HG03066 (cell line): ENCODE data around the gene ZNF621.
A peak's percentile ranks its signal among the peaks of the same experiment; 100 is the strongest.

Experiments
- ATAC-seq: cut with Tn5 transposase; IDR thresholded peaks from one replicate; pipeline ENCODE4 v1.9.1; 2021; ENCODE audit warnings: low read depth; ENCODE audit not compliant: unreplicated experiment

ZNF621 gene

DNA sequence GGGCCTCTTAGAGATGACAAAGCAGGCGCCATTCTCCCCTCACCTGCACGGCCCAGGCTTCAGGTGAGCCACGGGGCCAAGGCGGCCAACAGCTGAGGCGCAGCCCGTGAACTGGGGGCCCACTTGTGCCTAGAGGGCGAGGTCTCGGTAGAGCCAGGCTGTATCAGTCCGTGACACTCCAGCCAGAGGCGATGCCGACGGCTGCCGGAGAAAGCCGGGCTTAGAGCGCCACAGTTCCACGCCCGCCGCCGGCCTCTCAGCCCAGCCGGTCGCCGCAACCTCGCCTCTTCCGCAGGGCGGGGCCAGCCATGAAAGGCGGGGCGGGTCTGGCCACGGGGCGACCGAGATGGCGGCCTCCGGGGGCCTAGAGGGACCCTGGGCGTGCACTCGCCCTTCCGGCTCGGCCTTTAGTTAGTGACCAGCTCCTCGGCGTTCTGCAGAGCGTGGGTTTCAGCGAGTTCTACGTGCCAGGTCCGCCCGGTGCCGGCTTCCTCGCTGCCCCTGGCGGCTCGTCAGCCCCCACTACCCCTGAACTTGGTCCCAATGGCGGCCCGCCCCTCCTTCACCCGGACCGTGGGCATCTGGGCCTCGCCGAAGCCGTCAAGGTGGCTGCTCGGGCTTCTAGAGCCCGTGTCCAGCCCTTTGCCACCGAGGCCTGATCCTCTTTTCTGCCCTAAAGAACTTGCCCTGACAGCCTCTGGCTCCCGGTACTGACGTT is at the start of gene ZNF621:
TSS of gene ZNF621 (plus strand) at position 393 of the 718 bp plus-strand sequence. CDS start 881 bp downstream, outside the sequence.
- peak; percentile 97 for ATAC-seq

DNA sequence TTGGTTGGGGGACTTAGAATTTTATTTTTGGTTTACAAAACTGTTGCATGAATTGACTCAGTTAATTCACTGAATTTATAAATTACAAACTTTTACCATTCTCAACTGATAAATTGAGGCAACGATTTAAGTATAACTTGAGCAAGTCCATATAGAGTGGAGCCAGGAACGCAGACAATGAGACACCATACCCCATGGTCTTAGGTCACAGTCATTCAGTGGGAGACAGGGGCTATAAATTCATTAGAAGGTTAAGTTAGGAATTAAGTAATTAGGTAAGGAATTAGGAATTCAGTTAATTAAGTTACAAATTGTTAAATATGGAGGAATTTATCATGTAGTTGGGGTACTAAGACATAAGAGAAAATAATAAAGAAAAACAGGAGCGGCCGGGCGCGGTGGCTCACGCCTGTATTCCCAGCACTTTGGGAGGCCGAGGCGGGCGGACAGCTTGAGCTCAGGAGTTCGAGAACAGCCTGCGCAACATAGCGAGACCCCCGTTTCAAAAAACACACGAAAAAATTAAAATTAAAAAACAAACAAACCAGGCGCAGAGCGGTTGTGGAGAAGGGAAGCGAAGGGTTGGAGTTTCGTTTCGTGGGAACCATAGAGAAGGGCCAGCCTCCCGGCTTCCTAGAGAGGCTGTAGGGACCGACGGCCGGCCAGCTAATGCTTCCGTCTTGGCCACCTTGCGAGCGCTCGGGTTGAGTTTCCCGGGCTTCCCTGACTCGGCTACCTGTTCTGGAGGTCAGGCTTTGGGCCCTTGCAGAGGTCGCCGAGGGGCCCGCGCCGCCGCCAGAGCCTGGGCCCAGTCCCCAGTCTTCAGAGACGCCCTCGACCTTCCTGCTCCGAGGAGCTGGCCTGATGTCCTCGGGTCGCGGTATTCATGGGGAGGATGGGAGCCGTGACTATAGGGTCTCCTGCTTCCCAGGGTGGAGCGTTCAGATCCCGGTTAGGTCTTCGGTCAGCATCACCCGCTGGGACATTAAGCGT is 48.0 kb upstream of the ZNF621 start, which contains the start of gene ZNF619:
TSS of gene ZNF619 (plus strand) at position 645 of the 993 bp plus-strand sequence. CDS start 858 bp downstream, outside the sequence.
- ATAC-seq: peak; percentile 80

DNA sequence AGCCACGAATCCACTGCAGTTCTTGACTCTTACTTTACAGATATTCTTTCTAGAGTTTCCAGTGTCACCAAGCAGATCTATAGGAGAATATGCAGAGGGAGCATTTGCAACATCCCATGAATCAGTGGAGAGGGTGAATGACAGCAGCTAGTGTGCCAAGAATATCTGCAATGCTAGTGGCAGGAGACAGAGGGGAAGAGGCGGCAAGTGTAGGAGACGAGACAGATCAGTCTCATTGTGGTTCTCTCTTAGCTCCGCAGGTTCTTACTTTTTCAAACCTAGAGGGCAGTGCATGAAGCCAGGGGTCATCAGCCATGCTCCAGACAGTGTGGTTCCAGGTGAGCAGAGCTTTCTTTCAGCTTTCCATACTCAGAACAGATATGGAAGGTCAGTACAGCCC is 47.1 kb upstream of the ZNF621 start:
- ATAC-seq: no peak

DNA sequence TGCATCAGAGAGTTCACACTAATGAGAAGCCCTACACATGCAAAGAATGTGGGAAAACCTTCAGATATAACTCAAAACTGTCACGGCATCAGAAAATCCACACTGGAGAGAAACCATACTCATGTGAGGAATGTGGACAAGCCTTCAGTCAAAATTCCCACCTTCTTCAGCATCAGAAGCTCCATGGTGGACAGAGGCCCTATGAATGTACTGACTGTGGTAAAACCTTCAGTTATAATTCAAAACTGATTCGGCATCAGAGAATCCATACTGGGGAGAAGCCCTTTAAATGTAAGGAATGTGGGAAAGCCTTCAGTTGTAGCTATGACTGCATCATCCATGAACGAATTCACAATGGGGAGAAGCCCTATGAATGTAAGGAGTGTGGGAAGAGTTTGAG is 37.6 kb upstream of the ZNF621 start:
- no peak for ATAC-seq

DNA sequence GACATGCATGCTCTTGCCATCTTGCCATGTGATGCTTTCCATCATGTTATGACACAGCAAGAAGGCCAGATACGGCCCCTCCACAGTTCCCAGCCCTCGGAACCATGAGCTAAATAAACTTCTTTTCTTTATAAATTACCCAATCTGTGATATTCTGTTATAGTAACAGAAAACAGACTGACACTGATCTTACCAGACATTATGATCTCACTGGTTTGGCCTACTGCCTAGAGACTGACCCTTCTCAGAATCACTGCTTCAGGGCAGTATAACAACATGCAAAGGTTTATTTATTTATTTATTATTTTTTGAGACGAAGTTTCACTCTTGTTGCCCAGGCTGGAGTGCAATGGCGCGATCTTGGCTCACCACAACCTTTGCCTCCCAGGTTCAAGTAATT is 33.8 kb upstream of the ZNF621 start:
- no peak for ATAC-seq

DNA sequence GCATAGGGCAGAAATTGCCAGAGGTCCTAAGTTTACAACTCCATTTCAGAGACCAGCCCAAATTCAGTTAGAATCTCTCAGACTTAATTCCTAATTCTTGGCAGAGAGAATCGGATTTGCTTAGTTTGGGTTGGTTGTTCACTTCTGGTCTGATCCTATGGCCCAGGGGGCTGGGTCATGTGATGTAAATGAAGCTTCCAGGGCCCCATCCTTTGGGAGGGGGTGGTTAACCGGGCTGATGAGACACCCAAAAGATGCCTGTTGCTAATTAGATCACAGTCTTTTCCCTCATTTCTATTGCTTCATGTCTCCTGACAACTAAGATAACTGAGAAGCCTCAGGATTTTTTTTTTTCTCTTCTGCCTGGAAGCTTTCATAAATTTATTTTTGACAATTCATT is 30.1 kb upstream of the ZNF621 start:
- no peak for ATAC-seq

DNA sequence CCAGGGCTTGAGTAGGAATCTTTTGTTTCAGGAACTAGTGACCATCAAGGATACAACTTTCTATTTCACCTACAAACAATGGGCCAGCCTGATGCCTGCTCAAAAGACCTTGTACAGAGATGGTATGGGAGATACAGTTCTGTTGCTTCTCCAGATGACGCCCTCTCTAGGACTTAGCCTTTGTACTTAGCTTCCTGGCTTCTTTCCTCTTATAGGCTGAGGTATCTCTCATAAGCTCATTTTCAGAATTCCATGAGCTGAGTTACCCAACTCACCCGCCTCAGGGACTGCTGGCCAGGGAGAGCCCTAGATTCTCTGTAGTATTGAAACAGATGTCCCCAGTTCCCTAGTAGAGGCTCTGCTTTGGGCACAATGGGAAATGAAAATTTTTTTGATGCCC is 27.5 kb upstream of the ZNF621 start:
- no peak for ATAC-seq

DNA sequence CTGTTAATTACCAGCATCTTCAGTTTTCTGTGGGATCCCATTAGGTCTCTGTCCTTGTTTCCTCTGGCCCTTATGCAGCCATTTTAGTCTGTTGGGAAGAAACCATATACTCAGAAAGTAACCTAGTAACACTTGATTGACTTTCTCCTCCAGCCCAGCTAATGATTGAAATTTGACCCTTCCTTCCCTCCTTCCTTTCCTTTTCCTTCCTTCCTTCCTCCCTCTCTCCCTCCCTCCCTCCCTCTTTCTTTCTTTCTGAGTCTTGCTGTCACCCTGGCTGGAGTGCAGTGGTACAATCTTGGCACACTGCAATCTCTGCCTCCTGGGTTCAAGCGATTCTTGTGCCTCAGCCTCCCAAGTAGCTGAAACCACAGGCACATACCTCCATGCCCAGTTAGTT is 24.8 kb upstream of the ZNF621 start:
- ATAC-seq: no peak

DNA sequence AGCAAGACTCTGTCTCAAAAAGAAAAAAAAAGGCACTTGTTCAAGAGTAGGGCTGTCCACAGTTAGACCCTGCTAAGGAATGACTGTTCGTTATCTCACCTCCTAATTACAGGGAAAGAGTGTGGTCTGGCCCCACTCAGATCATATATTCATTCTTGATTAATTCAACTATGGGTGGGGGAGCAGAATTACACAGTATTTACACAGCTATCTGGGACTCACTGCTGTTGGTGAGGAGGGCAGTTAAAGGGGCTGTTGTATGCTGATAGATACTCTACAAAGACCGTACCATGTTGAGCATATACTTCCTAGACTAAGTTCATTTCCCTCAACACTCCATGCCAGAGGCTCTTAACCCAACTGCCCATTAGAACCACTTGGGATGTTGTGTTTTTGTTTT is 22.7 kb upstream of the ZNF621 start:
- ATAC-seq: no peak

DNA sequence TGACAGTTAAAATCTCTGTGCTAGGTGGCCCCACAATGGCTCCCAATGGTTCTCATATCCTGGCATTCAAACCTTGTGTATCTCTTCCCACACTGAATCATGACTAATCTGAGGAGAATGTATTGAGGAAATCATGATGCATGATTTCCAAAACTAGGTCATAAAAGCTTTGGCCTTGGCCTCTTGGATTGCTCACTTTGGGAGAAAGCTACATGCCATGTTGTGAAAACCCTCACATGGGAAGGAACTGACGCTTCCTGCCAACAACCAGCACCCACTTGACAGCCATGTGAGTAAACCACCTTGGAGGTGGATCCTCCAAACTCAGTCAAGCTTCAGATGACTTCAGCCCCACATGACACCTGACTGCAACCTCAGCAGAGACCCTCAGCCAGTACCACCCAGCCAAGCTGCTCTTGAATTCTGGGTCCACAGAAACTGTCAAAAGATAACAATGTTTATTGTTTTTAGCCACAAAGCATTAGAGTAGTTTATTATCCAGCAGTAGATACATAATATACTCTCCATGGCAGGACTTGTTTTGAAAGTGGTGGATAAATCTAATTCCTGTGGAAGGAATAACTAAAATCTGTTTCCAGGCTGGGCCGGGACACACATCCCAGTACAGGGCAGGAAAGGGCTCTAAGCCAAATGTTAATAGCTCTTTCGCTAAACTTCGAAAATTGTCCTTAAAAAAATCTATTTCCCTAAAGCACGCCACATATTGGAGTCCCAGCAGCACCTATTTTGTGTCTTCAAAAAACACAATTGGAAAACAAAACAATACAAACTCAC is 19.9 kb upstream of the ZNF621 start:
- no peak for ATAC-seq

DNA sequence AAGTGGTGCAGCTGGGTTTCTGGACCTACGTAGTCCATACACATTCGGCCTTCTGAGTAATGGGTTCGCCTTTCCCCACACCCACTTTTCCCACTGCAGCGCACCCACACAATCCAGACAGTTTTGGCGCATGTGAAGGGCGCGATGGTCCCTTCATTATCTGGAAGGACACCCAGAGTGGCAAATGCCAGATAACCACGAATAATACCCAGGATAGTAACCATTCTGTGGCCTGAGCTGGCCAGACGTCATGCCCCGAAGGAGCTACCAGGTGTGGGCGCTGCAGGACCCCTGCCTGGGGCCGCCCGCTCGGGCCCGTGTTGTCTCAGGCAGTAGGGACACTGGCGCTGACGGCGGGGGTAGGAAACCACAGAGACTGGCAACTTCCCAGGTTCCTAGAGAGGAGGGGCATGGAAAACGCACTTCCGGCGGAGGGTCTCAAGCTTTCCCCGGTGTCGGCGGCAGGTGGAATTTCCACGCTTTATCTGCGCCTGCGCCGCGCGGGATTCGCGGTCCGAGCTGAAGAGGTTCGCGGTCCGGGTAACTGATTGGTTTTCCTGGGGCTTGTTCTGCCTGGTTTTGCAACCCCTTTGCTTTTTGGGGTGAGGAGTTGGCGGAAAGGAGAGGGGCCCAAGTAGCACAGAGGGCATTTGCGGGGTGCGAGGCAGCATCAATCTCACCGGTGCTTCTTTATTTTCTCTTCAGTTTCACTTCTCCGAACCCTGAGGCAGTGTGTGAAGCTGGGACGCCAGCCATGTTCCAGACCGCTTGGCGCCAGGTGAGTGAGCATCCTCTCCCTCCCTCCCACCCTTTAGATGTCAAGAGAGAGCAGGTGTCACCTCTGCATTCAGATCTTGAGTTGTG is 18.9 kb upstream of the ZNF621 start, which contains the start of gene ZNF620:
TSS of gene ZNF620 (plus strand) at position 441 of the 864 bp plus-strand sequence. CDS start at position 755, 314 bp downstream.
- ATAC-seq: peak; percentile 81

DNA sequence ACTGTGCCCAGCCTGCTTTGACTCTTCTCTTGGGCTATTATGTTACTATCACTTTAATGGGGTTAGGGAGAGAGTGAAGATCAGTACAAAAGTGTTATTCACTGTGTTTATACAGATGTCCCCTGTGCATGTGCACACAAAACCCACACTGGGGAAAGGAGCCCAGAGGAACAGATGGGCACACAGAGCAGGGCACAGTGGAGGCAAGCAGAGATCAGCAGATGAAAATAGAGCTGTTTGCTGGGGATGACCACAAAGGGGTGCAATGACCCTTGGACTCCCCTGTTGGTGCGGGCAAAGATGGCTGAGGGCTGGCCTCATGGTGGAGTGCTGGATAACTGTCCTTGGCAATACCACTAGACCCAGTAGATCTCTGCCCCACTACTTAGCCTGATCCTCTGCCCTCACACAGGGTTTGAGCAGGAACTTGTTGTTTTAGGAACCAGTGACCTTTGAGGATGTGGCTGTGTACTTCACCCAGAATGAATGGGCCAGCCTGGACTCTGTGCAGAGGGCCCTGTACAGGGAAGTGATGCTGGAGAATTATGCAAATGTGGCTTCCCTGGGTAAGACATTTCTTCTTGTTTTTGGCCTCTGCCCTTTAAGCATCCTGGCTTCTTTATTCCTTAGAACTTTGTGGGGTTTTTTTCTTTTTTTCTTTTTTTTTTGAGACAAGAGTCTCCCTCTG is 13.6 kb upstream of the ZNF621 start:
- no peak for ATAC-seq

DNA sequence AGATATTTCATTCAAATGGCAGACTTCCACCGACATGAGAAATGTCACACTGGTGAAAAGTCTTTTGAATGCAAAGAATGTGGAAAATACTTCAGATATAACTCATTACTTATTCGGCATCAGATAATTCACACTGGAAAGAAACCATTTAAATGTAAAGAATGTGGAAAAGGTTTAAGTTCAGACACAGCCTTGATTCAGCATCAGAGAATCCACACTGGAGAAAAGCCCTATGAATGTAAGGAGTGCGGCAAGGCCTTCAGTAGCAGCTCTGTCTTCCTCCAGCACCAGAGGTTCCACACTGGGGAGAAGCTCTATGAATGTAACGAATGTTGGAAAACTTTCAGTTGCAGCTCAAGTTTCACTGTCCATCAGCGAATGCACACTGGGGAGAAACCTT is 8.6 kb upstream of the ZNF621 start:
- ATAC-seq: no peak

DNA sequence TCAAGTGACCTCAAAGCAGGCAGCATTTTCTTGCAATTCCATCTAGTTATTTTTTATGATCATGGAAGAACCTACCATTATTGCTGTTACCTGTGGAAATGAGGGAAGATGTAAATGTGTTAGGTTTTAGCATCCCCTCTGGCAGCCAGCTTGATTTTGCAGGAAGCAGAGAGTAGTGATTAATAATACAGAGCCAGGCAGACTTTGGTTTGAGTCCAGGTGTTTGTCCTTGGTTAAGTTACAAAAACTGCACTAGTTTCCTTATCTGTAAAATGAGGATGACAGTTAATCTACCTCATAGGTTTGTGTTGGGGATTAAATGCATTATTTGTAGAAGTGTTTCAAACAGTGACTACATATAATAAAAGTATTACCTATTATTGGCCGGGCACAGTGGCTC is 6.7 kb upstream of the ZNF621 start:
- ATAC-seq: no peak

DNA sequence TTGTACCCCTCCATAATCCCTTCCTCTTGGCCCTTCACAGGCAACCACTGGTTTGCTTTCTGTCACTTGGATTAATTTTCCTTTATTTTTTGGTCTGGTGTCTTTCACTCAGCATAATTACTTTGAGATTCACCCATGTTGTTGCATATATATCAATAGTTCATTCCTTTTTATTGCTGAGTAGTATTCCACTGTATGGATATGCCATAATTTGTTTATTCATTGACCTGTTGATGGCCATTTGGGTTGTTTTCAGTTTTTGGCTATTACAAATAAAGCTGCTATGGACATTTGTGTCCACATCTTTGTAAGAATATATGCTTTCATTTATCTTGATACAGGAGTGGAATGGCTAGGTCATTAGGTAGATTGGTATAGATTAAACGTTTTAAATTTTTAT is 5.9 kb upstream of the ZNF621 start:
- ATAC-seq: no peak

DNA sequence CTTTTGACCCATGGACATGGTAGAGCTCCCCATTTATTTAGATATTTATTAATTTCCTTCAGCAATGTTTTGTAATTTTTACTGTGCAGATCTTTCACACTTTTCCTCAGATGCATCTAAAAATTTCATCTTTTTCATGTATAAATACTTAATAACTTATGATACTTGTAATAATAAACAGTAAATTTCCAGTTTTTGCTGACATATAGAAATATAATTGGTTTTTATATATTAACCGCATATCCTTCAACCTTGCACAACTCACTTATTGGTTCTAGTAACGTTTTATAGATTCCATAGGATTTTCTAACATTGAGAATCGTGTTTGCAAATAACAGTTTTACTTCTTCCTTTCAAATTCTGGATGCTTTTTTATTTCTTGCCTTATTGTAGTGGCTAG is 3.5 kb upstream of the ZNF621 start:
- ATAC-seq: no peak

DNA sequence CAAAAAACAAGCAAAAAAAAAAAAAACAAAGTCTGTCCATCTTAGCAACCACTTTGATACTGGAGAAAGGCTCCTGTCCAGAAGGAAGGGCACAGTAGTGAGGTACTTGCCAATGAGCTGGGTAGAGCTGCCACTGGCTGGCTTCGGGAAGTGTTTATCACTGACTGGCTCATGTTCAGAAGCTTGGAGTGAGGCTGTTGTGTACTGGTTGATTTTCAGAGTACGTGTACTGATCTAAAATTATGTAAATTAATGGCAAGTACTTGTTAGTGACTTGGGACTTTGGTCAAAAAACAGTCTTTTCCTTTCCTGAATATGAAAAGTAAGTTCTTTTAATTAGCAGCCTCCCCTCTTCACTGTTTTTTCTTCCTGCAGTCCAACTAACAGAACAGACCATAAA is 979 bp upstream of the ZNF621 start:
- ATAC-seq: no peak

DNA sequence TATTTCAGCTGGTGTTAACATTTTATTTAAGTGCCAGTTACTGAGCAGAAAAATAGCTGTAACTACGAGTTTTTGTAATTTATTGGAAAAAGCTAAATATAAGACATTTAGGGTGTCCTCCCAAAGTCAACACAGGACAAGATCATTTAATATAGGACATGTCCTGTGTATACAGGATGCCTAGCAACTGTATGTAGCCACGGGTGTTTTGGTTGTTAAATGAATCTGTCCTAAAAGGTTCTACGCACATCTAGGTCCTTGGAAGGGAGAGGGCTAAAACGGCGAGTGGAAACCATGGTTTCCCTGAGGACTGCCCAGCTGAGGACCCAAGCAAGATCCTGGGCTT is 565 bp upstream of the ZNF621 start:
- peak; percentile 16 for ATAC-seq

DNA sequence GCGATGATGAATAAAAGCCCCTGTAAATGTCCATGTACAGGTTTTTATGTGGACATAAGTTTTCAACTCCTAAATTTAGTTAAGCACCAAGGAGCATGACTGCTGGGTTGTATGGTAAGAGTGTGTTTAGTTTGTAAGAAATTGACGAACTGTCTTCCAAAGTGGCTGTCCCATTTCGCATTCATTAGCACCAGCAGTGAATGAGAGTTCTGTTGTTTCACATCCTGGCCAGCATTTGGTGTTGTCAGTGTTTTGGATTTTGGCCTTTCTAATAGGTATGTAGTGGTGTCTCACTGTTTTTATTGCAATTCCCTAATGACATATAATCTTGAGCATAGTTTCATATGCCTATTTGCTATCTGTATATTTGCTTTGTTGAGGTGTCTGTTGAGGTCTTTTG is 3.7 kb downstream of the ZNF621 start:
- no peak for ATAC-seq
